K562 (cell line): ENCODE results near the gene PLEKHA6. TPM values are rescaled to one million over a fixed set of nuclear protein-coding genes. Genes with fewer than 3 reads are reported as not detected.

Experiments
- ATAC-seq: fragments of 200-7000 bp; cut with Tn5 transposase; 3 replicates; pipeline ENCODE4 v1.9.1; 2020; ENCODE audit warnings: moderate library complexity
- BruUV-seq: library from RNA; stranded (reverse); fragments of 400-500 nt; replicated peaks from 2 replicates; lab custom pipeline; 2021; lab: Mats Ljungman, UMichigan
- CTCF ChIA-PET: fragments of 300-600 bp; formaldehyde crosslinking; extraction: SDS; loops from one replicate; lab custom pipeline; 2021; ENCODE audit warnings: low intra/inter-chr PET ratio; lab: Yijun Ruan, JAX
- POLR2A ChIA-PET: fragments of 300-600, 350-650 bp; sonication (Branson Sonifier 250); formaldehyde crosslinking; extraction: SDS; loops from one replicate; lab custom pipeline; 2021; ENCODE audit warnings: antibody characterized with exemption, inconsistent platforms; lab: Yijun Ruan, JAX
- DNase-seq, 4 experiments: peaks; one replicate each; pipeline versions ENCODE4 v3.0.0 to v3.0.0-alpha.2; 2011 to 2018; ENCODE audit warnings: low spot score in 3 of 4, mixed read lengths in 3 of 4; ENCODE audit errors: extremely low read depth in 1 of 4
- FAIRE-seq: peaks from 2 replicates; lab custom pipeline; 2011; peaks lifted over from hg19 to GRCh38; lab: Jason Lieb, UNC
- H2AFZ ChIP-seq: 2 replicates; pipeline ENCODE4 v1.6.0; 2011; ENCODE audit warnings: low read depth, low read length, control low read depth, inconsistent platforms
- H3K27ac ChIP-seq: fragments of 200-600 bp; 3 replicates; pipeline ENCODE4 v1.8.0; 2011; ENCODE audit warnings: low read depth, mild to moderate bottlenecking, control low read depth, inconsistent platforms, low read length, moderate library complexity, mixed read lengths; ENCODE audit errors: extremely low read depth
- H3K27me3 ChIP-seq, 2 experiments: fragments of 300-600 bp in 1 of 2; 2 replicates in 1 of 2; 3 replicates in 1 of 2; pipeline versions ENCODE4 v1.6.0 to v1.8.0; 2011; ENCODE audit warnings: inconsistent platforms in 2 of 2, low read length in 2 of 2, mild to moderate bottlenecking in 1 of 2, mixed read lengths in 1 of 2, moderate library complexity in 1 of 2; ENCODE audit not compliant: control insufficient read depth in 2 of 2, insufficient read depth in 2 of 2
- H3K36me3 ChIP-seq: fragments of 300-600 bp; 3 replicates; pipeline ENCODE4 v1.8.0; 2011; ENCODE audit warnings: mild to moderate bottlenecking, low read length, inconsistent platforms; ENCODE audit not compliant: control insufficient read depth, insufficient read depth
- H3K4me1 ChIP-seq, 2 experiments: fragments of 200-600 bp in 1 of 2; replicated peaks in 1 of 2; 2 replicates in 1 of 2; 3 replicates in 1 of 2; pipeline versions ENCODE4 v1.5.1 to v1.8.0; 2011; ENCODE audit warnings: inconsistent platforms in 2 of 2, low read length in 2 of 2, mild to moderate bottlenecking in 1 of 2, mixed read lengths in 1 of 2, moderate library complexity in 1 of 2; ENCODE audit not compliant: control insufficient read depth in 2 of 2, insufficient read depth in 2 of 2
- H3K4me2 ChIP-seq: 2 replicates; pipeline ENCODE4 v1.6.1; 2011; ENCODE audit warnings: low read length, control low read depth, inconsistent platforms, mixed read lengths; ENCODE audit not compliant: insufficient read depth
- H3K4me3 ChIP-seq: fragments of 200-600 bp; sonication (generic), shearing (Covaris generic); 2 replicates; pipeline ENCODE4 v1.5.1; 2016; ENCODE audit warnings: control low read depth, inconsistent platforms
- H3K79me2 ChIP-seq: fragments of 200-600 bp; 3 replicates; pipeline ENCODE4 v1.8.0; 2011; ENCODE audit warnings: low read length, inconsistent platforms; ENCODE audit not compliant: control insufficient read depth, insufficient read depth
- H3K9ac ChIP-seq, 2 experiments: 2 replicates each; pipeline versions ENCODE4 v1.6.0 to v1.6.1; 2011; ENCODE audit warnings: low read depth in 2 of 2, low read length in 2 of 2, control low read depth in 1 of 2, inconsistent platforms in 1 of 2, mild to moderate bottlenecking in 1 of 2, mixed read lengths in 1 of 2; ENCODE audit not compliant: insufficient read depth in 1 of 2
- H3K9me1 ChIP-seq: one replicate; pipeline ENCODE4 v1.6.0; 2011; ENCODE audit warnings: inconsistent platforms, mild to moderate bottlenecking, low read length, moderate library complexity; ENCODE audit not compliant: control insufficient read depth, insufficient read depth
- H3K9me3 ChIP-seq: replicated peaks from 2 replicates; pipeline ENCODE4 v1.5.1; 2011; ENCODE audit warnings: low read depth, low read length, inconsistent platforms; ENCODE audit not compliant: control insufficient read depth, insufficient read depth
- H4K20me1 ChIP-seq: replicated peaks from 2 replicates; pipeline ENCODE4 v1.6.1; 2011; ENCODE audit warnings: low read length, inconsistent platforms, mixed read lengths; ENCODE audit not compliant: control insufficient read depth, insufficient read depth
- ETV1 ChIP-seq: fragments of 450-650 bp; conservative IDR thresholded peaks from 2 replicates; pipeline ENCODE4 v1.6.1; 2016; ENCODE audit warnings: missing genetic modification characterization, control low read depth, low read depth, missing compliant biosample characterization
- FOXM1 ChIP-seq, 2 experiments: fragments of 450-650 bp in 1 of 2; sonication (generic) in 1 of 2; formaldehyde crosslinking in 1 of 2; IDR thresholded peaks; 2 replicates each; pipeline versions ENCODE4 v1.6.1 to v1.9.0; 2017 to 2022; ENCODE audit warnings: low read depth in 2 of 2, mild to moderate bottlenecking in 2 of 2, missing genetic modification reagents in 1 of 2, moderate library complexity in 1 of 2
- GABPB2 ChIP-seq: fragments of 250-450 bp; sonication (Bioruptor Pico); conservative IDR thresholded peaks from 2 replicates; pipeline ENCODE4 v1.5.1; 2021; ENCODE audit warnings: mild to moderate bottlenecking
- KLF16 ChIP-seq: IDR thresholded peaks from 2 replicates; pipeline ENCODE4 v1.6.1; 2016; ENCODE audit warnings: antibody characterized with exemption
- MAFF ChIP-seq: IDR thresholded peaks from 2 replicates; pipeline ENCODE4 v1.6.1; 2012; ENCODE audit warnings: low read length, improper control_type of control experiment
- RBM15 ChIP-seq: fragments of 200-400 bp; formaldehyde crosslinking; IDR thresholded peaks from 2 replicates; pipeline ENCODE4 v1.6.1; 2018; ENCODE audit warnings: mild to moderate bottlenecking, low read length, moderate library complexity; ENCODE audit not compliant: insufficient read depth
- RBM22 ChIP-seq: fragments of 200-400 bp; formaldehyde crosslinking; IDR thresholded peaks from 2 replicates; pipeline ENCODE4 v1.6.1; 2018; ENCODE audit warnings: low read length, low read depth; ENCODE audit not compliant: poor library complexity, severe bottlenecking
- SUPT5H ChIP-seq: fragments of 450-650 bp; IDR thresholded peaks from 2 replicates; pipeline ENCODE4 v1.6.1; 2016
- TEAD2 ChIP-seq: fragments of 450-650 bp; IDR thresholded peaks from 2 replicates; pipeline ENCODE4 v1.6.1; 2016; ENCODE audit warnings: missing genetic modification characterization, control low read depth, missing compliant biosample characterization
- ZFP36 ChIP-seq: fragments of 150-350 bp; IDR thresholded peaks from 2 replicates; pipeline ENCODE4 v1.6.1; 2018; ENCODE audit warnings: low read length, low read depth; ENCODE audit not compliant: partially characterized antibody
- ZNF197 ChIP-seq: fragments of 200-800 bp; sonication (Bioruptor generic); IDR thresholded peaks from 2 replicates; pipeline ENCODE4 v1.6.1; 2016; ENCODE audit warnings: low read depth, missing genetic modification characterization, missing compliant biosample characterization
- ZNF316 ChIP-seq: fragments of 450-650 bp; IDR thresholded peaks from 2 replicates; pipeline ENCODE4 v1.6.1; 2016
- ZNF445 ChIP-seq: fragments of 250-450 bp; sonication (Bioruptor Pico); IDR thresholded peaks from 2 replicates; pipeline ENCODE4 v1.4.0; 2020; ENCODE audit warnings: low read depth, mild to moderate bottlenecking, moderate library complexity
- ZNF561 ChIP-seq: fragments of 450-650 bp; formaldehyde crosslinking; conservative IDR thresholded peaks from 2 replicates; pipeline ENCODE4 v1.4.0; 2020; ENCODE audit warnings: mild to moderate bottlenecking, moderate library complexity
- ZNF696 ChIP-seq: fragments of 250-450 bp; sonication (Bioruptor Pico); conservative IDR thresholded peaks from 2 replicates; pipeline ENCODE4 v1.4.0; 2020; ENCODE audit warnings: mild to moderate bottlenecking, moderate library complexity
- ZNF780A ChIP-seq: fragments of 250-450 bp; sonication (Bioruptor Pico); IDR thresholded peaks from 2 replicates; pipeline ENCODE4 v1.5.0; 2021; ENCODE audit warnings: mild to moderate bottlenecking
- WGBS: fragments of 100-300 bp; shearing (Covaris generic); methylation state at CpG from one replicate; pipeline ENCODE4 v1.1.6; 2016; ENCODE audit warnings: low coverage, mixed read lengths; ENCODE audit not compliant: insufficient coverage; ENCODE audit errors: missing lambda C conversion rate; 5-methylcytosine and 5-hydroxymethylcytosine counted together
- in situ Hi-C: fragments of 300-500 bp; cut with MboI; formaldehyde crosslinking; loops from 4 replicates; pipeline ENCODE4 v1.15.0; 2018; ENCODE audit warnings: inconsistent platforms, mixed read lengths
- intact Hi-C: fragments of 100-400 bp; cut with micrococcal nuclease; formaldehyde crosslinking; loops from 2 replicates; pipeline ENCODE4 v1.14.2; 2022
- polyA plus RNA-seq, 8 experiments: library from polyadenylated mRNA; depleted of rRNA in 4 of 8; stranded (reverse) in 5 of 8; unstranded in 3 of 8; fragments of >200 nt; fragmentation: Nextera tagmentation in 2 of 8; fragmentation: Illumina TruSeq in 1 of 8; extraction: Ambion mirVana in 2 of 8; extraction: Trizol in 1 of 8; gene quantifications; 2 replicates each; pipeline versions ENCODE4 v1.2.1 to v1.2.3, GENCODE V29; 2011 to 2014; ENCODE audit warnings: inconsistent platforms in 1 of 8, missing spikeins in 1 of 8
- total RNA-seq, 7 experiments: library from RNA; depleted of rRNA in 6 of 7; stranded (reverse); fragments of >200 nt in 6 of 7; fragmentation: Illumina TruSeq in 2 of 7; extraction: Trizol in 2 of 7; gene quantifications; 2 replicates each; pipeline versions ENCODE4 v1.2.1 to v1.2.3, GENCODE V29; 2011 to 2021; ENCODE audit warnings: low replicate concordance in 1 of 7
- TF ChIP-seq, protein P1 (sequence below): sonication (generic); formaldehyde crosslinking; IDR thresholded peaks from 2 replicates; pipeline ENCODE4 v1.8.0; 2022; ENCODE audit warnings: mild to moderate bottlenecking, missing genetic modification reagents
- TF ChIP-seq, protein P2 (sequence below): fragments of 250-450 bp; sonication (Bioruptor Pico); IDR thresholded peaks from 2 replicates; pipeline ENCODE4 v1.8.0; 2021; ENCODE audit warnings: mild to moderate bottlenecking, moderate library complexity
- TF ChIP-seq, protein P3 (sequence below): fragments of 250-450 bp; sonication (Bioruptor Pico); IDR thresholded peaks from 2 replicates; pipeline ENCODE4 v1.5.0; 2021

PLEKHA6 gene
- total and polyA plus RNA-seq, 9 of the 15 experiments (the other 6 are each of a cell fraction or from before 2014, with no cell fraction given): under 0.01 to 0.33 (median 0.01) TPM; not detected in 4

DNA sequence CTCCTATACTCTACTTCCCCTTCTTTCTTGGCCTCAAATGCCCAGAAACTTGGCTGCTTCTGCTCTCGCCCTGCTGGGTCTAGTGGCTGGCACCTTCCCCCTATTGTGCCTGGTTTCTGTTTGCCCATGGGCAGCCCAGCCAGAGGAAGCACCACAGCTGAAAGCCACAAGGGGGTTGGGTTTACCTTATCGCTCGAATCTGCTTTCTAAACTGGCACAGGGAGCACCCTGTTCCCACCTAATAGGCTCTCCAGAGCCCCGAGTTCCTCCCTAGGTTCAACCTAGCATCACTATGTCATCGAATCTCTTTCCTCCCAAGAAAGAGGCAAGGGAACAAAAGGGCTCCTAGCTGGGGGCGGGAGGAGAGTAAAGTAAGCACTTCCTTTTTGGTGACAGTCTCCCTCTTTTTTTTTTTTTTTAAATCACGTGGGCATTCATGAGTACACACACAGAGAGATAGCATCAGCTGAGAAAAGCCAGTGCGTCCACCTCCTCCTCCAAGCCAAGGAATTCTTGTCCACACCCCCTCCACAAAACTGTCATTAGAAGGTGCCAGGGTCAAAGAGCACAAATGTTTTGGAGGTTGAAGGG lies 72.8 kb downstream of the PLEKHA6 start:
- CTCF ChIA-PET: no interaction called here
- H3K27ac ChIP-seq: no peak overlapping the region
- H3K27me3 ChIP-seq: peaks cover 2 to 59% of the 10 kb centered on the region in 2 experiments; a peak in 4 of 5 replicates
- WGBS: 2% methylated on average over 8 of the region's 8 CpGs
- H4K20me1 ChIP-seq: 0 out of 2 replicates have a peak, but pooled peaks cover 6% of the 10 kb centered on the region
- no peak for FAIRE-seq
- peak in 1 of 4 experiments; percentile 11 for DNase-seq
- 0 out of 2 replicates have a peak overlapping the region, but pooled peaks have one; percentile 0 for H3K4me2 ChIP-seq
- no peaks in the 10 kb centered on the region for H3K9me3 ChIP-seq
- H3K79me2 ChIP-seq: no peaks in the 10 kb centered on the region
- no peak overlapping the region for H3K4me3 ChIP-seq
- ATAC-seq: peak; percentile 48
- peaks cover 0 to 12% of the 10 kb centered on the region in 2 experiments; a peak in 3 of 5 replicates for H3K4me1 ChIP-seq
- in situ Hi-C loops: no loop called here
- no TSS peak for BruUV-seq
- no peaks in the 10 kb centered on the region for H3K9me1 ChIP-seq
- H2AFZ ChIP-seq: no peak overlapping the region
- no peak overlapping the region; a peak in 1 of 4 replicates for H3K9ac ChIP-seq
- POLR2A ChIA-PET: interaction anchor here (0.9 kb wide), 1 partner anchor 14 kb away, joined by 4 read pairs; no protein-coding TSS in a partner anchor
- intact Hi-C loops: no loop called here
- H3K36me3 ChIP-seq: no peaks in the 10 kb centered on the region
- no peak for TF ChIP-seq ZNF696 (CRISPR knock-in tag)
- no peak for TF ChIP-seq TEAD2 (tag)
- TF ChIP-seq RBM15: no peak
- TF ChIP-seq MAFF: no peak
- TF ChIP-seq, protein P1, sequence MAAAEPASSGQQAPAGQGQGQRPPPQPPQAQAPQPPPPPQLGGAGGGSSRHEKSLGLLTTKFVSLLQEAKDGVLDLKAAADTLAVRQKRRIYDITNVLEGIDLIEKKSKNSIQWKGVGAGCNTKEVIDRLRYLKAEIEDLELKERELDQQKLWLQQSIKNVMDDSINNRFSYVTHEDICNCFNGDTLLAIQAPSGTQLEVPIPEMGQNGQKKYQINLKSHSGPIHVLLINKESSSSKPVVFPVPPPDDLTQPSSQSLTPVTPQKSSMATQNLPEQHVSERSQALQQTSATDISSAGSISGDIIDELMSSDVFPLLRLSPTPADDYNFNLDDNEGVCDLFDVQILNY (CRISPR knock-in tag): no peak
- 0 out of 2 replicates have a peak, but pooled peaks have one; percentile 61 for TF ChIP-seq ZNF780A (CRISPR knock-in tag)
- TF ChIP-seq RBM22: no peak
- no peak for TF ChIP-seq KLF16
- no peak for TF ChIP-seq ZNF445 (CRISPR knock-in tag)
- TF ChIP-seq ZNF561 (CRISPR knock-in tag): no peak
- no peak for TF ChIP-seq FOXM1 (IDR thresholded peaks at IDR 0.05; ENCODE audit: low read depth)
- TF ChIP-seq FOXM1 (CRISPR knock-in tag; IDR thresholded peaks at IDR 0.05; ENCODE audit: low read depth): no peak
- TF ChIP-seq, protein P2, sequence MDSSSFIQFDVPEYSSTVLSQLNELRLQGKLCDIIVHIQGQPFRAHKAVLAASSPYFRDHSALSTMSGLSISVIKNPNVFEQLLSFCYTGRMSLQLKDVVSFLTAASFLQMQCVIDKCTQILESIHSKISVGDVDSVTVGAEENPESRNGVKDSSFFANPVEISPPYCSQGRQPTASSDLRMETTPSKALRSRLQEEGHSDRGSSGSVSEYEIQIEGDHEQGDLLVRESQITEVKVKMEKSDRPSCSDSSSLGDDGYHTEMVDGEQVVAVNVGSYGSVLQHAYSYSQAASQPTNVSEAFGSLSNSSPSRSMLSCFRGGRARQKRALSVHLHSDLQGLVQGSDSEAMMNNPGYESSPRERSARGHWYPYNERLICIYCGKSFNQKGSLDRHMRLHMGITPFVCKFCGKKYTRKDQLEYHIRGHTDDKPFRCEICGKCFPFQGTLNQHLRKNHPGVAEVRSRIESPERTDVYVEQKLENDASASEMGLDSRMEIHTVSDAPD (CRISPR knock-in tag): no peak
- TF ChIP-seq, protein P3, sequence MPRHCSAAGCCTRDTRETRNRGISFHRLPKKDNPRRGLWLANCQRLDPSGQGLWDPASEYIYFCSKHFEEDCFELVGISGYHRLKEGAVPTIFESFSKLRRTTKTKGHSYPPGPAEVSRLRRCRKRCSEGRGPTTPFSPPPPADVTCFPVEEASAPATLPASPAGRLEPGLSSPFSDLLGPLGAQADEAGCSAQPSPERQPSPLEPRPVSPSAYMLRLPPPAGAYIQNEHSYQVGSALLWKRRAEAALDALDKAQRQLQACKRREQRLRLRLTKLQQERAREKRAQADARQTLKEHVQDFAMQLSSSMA (CRISPR knock-in tag): no peak
- TF ChIP-seq GABPB2: no peak
- TF ChIP-seq SUPT5H: no peak
- no peak for TF ChIP-seq ZNF197
- no peak for TF ChIP-seq ZFP36
- TF ChIP-seq ETV1 (tag): no peak
- TF ChIP-seq ZNF316: no peak
